Measurements from ENCODE around the gene MYORG. TPM values are rescaled to one million over a fixed set of nuclear protein-coding genes. Genes with fewer than 3 reads are reported as not detected.

The MYORG gene
- total and polyA plus RNA-seq, 4 donors: 11.4 to 26.6 (median 19.3) TPM

DNA sequence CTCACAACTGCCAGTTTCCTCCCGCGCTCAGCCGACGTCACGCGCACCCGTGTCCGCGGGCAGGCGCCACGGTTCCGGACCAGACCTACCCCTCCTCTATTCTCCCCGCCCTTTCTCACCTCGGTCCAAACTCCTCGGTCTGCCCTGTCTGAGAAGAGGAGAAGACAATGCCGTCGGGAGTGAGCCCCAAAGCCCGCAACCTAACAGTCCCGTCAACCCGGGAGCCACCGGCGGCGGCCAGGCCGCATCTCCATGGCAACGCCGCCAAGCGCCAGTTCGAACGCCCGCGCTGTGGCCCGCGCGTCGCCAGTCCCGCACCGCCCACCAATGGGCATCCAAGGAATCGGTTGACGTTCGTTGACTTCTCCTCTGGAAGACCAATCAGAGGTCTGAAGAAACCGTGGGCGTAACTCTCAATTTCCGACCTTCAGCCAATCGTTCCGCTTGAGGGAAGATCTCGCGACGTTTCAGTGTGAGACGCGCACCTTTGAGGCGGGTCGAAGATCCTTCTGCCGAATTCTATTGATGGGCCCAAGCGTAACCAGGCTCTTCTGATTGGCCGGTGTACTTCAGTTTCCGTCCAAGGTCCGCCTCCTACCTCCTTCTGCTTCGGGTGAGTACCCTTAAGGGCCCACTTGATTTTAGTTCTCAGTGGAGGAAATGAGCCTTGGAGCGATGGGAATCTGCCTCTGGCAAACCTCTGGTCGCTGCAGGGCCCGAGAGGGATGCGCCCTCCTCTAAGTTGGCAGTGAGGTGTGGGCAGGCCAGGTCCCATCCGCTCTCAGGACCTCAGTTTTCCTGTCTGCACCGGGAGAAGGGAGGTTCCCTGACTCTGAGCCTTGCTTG is 47.5 kb downstream of the MYORG start, which contains the start of the genes KIF24 and NUDT2:
KIF24 (minus strand) TSS at position 282 of the 846 bp plus-strand sequence. CDS start 17,922 bp downstream, outside the sequence.
NUDT2 (plus strand) TSS at position 583 of the 846 bp plus-strand sequence. CDS start 9,471 bp downstream, outside the sequence.
- Histone ChIP-seq H3K27ac (ENCODE audit: low read depth in 1 of 2, low read length in 2 of 2) (peak within 1 kb of the TSS; percentile 83 to 90), H3K27me3 (ENCODE audit: control insufficient read depth in 4 of 4, insufficient read depth in 4 of 4, low read length in 3 of 4) (no peaks in the 10 kb centered on the region), H3K36me3 (ENCODE audit: control insufficient read depth in 4 of 4, insufficient read depth in 3 of 4, low read depth in 1 of 4, low read length in 3 of 4) (no peaks in the 10 kb centered on the region), H3K9me3 (ENCODE audit: control insufficient read depth in 4 of 4, low read length in 3 of 4) (no peaks in the 10 kb centered on the region), H3K4me3 (ENCODE audit: low read depth in 1 of 3, low read length in 3 of 3) (peak within 1 kb of the TSS; percentile 76 to 95 (median 86)), H3K9ac (ENCODE audit: low read depth in 1 of 2, low read length in 2 of 2) (peak within 1 kb of the TSS; percentile 73 to 98), H3K4me1 (ENCODE audit: control insufficient read depth in 4 of 4, insufficient read depth in 4 of 4, low read length in 3 of 4) (peaks cover 2 to 34% (median 20%) of the 10 kb centered on the region in 4 donors)
- TF ChIP-seq SP1 (IDR thresholded peaks at IDR 0.05) (peak; percentile 97), FOXA1 (IDR thresholded peaks at IDR 0.05) (no peak), NR2F2 (IDR thresholded peaks at IDR 0.05) (no peak), GABPA (IDR thresholded peaks at IDR 0.05 in 1 of 2, conservative IDR thresholded peaks at IDR 0.05 in 1 of 2) (peak in 1 of 2 donors; percentile 82), HNF4G (IDR thresholded peaks at IDR 0.05) (peak; percentile 60), YY1 (IDR thresholded peaks at IDR 0.05) (peak; percentile 56), EGR1 (IDR thresholded peaks at IDR 0.05; ENCODE audit: low read depth in 2 of 2) (peak; percentile 64 to 70), JUND (IDR thresholded peaks at IDR 0.05) (peak; percentile 36 to 56), RAD21 (IDR thresholded peaks at IDR 0.05) (peak in 1 of 2 donors; percentile 40), RXRA (IDR thresholded peaks at IDR 0.05) (peak; percentile 40 to 67), HNF4A (conservative IDR thresholded peaks at IDR 0.05) (peak; percentile 80 to 90), TAF1 (conservative IDR thresholded peaks at IDR 0.05) (peak; percentile 85), FOXA2 (IDR thresholded peaks at IDR 0.05) (no peak)
- TF ChIP-seq, protein P1, sequence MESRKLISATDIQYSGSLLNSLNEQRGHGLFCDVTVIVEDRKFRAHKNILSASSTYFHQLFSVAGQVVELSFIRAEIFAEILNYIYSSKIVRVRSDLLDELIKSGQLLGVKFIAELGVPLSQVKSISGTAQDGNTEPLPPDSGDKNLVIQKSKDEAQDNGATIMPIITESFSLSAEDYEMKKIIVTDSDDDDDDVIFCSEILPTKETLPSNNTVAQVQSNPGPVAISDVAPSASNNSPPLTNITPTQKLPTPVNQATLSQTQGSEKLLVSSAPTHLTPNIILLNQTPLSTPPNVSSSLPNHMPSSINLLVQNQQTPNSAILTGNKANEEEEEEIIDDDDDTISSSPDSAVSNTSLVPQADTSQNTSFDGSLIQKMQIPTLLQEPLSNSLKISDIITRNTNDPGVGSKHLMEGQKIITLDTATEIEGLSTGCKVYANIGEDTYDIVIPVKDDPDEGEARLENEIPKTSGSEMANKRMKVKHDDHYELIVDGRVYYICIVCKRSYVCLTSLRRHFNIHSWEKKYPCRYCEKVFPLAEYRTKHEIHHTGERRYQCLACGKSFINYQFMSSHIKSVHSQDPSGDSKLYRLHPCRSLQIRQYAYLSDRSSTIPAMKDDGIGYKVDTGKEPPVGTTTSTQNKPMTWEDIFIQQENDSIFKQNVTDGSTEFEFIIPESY (IDR thresholded peaks at IDR 0.05): peak; percentile 99
- TF ChIP-seq, protein P2, sequence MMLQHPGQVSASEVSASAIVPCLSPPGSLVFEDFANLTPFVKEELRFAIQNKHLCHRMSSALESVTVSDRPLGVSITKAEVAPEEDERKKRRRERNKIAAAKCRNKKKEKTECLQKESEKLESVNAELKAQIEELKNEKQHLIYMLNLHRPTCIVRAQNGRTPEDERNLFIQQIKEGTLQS (IDR thresholded peaks at IDR 0.05): no peak
- TF ChIP-seq, protein P3, sequence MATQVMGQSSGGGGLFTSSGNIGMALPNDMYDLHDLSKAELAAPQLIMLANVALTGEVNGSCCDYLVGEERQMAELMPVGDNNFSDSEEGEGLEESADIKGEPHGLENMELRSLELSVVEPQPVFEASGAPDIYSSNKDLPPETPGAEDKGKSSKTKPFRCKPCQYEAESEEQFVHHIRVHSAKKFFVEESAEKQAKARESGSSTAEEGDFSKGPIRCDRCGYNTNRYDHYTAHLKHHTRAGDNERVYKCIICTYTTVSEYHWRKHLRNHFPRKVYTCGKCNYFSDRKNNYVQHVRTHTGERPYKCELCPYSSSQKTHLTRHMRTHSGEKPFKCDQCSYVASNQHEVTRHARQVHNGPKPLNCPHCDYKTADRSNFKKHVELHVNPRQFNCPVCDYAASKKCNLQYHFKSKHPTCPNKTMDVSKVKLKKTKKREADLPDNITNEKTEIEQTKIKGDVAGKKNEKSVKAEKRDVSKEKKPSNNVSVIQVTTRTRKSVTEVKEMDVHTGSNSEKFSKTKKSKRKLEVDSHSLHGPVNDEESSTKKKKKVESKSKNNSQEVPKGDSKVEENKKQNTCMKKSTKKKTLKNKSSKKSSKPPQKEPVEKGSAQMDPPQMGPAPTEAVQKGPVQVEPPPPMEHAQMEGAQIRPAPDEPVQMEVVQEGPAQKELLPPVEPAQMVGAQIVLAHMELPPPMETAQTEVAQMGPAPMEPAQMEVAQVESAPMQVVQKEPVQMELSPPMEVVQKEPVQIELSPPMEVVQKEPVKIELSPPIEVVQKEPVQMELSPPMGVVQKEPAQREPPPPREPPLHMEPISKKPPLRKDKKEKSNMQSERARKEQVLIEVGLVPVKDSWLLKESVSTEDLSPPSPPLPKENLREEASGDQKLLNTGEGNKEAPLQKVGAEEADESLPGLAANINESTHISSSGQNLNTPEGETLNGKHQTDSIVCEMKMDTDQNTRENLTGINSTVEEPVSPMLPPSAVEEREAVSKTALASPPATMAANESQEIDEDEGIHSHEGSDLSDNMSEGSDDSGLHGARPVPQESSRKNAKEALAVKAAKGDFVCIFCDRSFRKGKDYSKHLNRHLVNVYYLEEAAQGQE (IDR thresholded peaks at IDR 0.05): peak; percentile 93
- TF ChIP-seq, protein P4, sequence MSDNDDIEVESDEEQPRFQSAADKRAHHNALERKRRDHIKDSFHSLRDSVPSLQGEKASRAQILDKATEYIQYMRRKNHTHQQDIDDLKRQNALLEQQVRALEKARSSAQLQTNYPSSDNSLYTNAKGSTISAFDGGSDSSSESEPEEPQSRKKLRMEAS (IDR thresholded peaks at IDR 0.05): no peak
- TF ChIP-seq, protein P5, sequence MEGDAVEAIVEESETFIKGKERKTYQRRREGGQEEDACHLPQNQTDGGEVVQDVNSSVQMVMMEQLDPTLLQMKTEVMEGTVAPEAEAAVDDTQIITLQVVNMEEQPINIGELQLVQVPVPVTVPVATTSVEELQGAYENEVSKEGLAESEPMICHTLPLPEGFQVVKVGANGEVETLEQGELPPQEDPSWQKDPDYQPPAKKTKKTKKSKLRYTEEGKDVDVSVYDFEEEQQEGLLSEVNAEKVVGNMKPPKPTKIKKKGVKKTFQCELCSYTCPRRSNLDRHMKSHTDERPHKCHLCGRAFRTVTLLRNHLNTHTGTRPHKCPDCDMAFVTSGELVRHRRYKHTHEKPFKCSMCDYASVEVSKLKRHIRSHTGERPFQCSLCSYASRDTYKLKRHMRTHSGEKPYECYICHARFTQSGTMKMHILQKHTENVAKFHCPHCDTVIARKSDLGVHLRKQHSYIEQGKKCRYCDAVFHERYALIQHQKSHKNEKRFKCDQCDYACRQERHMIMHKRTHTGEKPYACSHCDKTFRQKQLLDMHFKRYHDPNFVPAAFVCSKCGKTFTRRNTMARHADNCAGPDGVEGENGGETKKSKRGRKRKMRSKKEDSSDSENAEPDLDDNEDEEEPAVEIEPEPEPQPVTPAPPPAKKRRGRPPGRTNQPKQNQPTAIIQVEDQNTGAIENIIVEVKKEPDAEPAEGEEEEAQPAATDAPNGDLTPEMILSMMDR (IDR thresholded peaks at IDR 0.05; ENCODE audit: low read depth, low read length, missing input control): no peak
- peak; percentile 93 for DNase-seq (ENCODE audit: low spot score)
- under 1% methylated on average over 64 of the region's 64 CpGs for WGBS

All from liver (tissue), 9 donors.